Head of caudate nucleus (tissue), 42 donors: Measurements from ENCODE around the gene SEL1L.
A peak's percentile ranks its signal among the peaks of the same experiment; 100 is the strongest.

Source experiments
- DNase-seq, 42 donors: peaks; one replicate each; pipeline versions ENCODE4 v3.0.0 to v3.0.0-alpha.2; 2020 to 2021; ENCODE audit warnings: mixed read lengths in 7 of 42
- intact Hi-C: fragments of 100-400 bp; cut with DNase I; formaldehyde crosslinking; loops from one replicate; pipeline ENCODE4 v1.15.0; 2022

The SEL1L gene

DNA sequence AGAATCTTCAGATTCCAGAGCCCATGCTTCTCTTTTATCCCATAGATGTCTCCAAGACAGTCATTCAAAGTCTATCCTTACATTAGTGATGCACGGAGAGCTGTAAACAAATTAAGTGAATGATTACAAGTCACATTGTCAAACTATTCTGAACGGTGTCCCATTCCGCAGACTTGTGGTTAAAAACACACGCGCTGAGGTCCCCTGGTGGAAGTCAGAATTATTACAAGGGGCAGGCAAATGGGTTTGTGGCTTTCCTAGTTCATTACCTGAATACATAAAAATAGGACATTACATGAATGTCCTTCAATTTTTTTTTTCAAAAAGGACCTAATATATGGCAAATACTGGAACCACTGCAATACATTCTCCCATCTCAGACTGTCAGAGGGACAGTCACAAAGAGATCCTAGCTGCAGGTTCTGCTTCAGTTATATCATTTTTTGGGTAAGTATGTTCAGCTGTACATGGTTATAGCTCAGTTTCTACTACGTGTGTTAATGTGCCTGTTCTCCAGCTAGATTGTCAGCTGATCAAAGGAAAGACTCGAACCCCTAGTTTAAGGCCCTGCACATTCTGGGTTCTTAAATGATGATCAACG, 80.4 kb downstream of the SEL1L start:
- peak in 40 of 42 donors; percentile 39 to 88 (median 69) for DNase-seq
- intact Hi-C loops, result loop anchor here (2.0 kb wide), 1 partner anchor 184 kb away; no protein-coding TSS in a partner anchor

DNA sequence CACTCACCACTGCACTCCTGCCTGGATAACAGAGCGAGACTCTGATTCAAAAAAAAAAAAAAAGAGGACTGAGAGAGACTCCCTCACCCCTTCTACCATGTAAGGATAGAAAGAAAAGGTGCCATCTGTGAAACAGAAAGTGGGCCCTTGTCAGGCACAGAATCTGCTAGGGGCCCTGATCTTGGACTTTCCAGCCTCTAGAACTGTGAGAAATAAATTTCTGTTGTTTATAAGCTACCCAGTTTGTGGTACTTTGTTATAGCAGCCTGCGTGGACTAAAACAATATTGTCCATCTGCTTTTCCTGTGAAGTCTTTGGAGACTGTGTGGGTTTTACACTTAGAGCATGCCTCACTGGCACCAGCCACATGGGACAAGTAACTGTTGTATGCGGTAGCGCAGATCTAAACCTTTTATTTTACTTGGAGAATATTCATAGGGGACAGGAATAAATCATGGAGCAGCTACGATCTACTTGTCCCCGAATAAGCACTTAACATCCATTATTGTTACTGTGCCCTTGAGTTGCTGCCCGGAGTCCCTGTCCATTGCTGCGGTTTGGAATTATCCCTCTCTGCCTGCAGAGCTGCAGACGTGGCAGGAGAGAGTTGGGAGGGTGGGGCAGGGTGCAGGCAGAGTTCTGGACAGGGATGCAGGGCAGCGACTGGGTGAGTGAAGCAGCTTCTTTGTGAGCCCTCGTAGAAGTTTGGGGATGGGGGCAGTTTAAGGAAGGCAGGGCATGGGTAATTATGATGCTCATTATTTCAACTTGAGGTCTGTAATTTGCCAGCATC, 81.1 kb downstream of the SEL1L start:
- no peak for DNase-seq
- intact Hi-C loops, result loop anchor here (2.0 kb wide), 1 partner anchor 184 kb away; no protein-coding TSS in a partner anchor

DNA sequence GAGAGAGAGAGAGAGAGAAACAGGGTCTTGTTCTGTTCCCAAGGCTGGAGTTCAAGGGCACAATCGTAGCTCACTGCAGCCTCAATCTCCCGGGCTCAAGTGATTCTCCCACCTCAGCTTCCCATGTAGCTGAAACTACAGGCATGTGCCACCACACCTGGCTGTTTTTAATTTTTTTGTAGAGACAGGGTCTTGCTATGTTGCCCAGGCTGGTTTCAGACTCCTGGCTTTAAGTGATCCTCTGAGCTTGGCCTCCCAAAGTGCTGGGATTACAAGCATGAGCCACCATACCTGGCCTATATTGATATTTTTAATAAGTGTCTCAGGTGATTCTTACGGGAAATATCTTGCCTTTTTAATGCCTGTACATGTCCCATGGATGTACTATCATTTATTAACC, 82.7 kb downstream of the SEL1L start:
- intact Hi-C loops, result no loop called here

DNA sequence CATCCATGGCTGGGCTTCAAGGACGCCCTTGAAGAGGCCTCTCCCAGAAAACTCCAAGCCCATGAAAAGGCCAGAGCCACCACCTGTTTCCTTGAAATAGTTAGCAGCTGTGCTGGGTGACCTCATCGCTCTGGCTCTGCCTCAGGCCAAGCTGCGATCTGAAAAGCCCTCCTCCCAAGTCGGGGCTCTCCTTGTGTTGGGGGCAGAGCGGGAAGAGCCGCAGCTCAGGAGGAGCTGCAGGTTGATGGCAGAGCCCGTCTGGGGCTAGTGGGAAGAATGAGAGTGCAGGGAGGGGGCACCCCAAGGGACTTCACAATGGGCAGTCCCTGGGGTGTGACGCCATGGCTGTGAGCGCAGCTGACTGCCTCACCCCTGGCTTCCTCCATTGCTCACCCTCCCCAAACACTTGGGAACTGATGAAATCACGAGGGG, 83.5 kb downstream of the SEL1L start:
- intact Hi-C loops, result no loop called here
- no peak for DNase-seq

More for the DNA sequence above, 82.7 kb downstream of the SEL1L start:
- DNase-seq, result no peak

DNA sequence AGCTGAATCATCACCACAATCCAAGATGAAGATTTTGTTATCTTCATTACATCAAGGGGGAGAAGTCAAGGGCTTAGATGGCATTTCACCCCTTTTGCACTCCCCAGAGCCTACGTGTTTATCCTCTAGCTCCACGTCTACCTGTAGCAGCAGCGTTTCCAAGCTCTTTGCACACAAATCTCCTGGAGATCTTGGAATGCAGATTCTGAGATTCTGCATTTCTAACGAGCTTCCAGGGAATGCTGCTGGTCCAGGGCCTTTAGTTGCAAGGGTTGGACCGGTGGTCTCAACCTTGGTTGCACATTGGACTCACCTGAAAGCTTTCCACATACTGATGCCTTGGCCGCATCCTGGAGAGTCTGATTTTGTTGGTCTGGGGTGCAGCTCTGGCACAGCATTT, 84.1 kb downstream of the SEL1L start:
- intact Hi-C loops, result no loop called here
- no peak for DNase-seq

DNA sequence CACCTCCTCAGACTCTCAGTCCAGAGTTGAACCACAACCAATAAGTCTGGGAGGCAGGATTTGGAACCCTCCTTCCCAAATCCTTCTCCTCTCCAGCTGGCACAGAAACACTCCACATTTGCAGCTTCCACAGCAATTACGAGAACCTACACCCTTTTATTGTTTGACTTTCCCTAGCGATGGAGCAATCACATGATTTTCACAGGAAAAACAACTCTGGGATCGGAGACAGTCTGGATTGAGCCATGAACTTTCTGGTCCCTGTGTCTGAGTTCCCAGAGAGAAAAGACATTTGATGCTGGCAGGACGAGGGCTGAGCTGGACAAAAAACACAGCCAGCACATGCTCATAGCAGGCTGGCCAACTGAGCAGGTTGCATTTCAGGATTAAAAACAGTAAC, 84.5 kb downstream of the SEL1L start:
- intact Hi-C loops, result no loop called here
- DNase-seq, result no peak

DNA sequence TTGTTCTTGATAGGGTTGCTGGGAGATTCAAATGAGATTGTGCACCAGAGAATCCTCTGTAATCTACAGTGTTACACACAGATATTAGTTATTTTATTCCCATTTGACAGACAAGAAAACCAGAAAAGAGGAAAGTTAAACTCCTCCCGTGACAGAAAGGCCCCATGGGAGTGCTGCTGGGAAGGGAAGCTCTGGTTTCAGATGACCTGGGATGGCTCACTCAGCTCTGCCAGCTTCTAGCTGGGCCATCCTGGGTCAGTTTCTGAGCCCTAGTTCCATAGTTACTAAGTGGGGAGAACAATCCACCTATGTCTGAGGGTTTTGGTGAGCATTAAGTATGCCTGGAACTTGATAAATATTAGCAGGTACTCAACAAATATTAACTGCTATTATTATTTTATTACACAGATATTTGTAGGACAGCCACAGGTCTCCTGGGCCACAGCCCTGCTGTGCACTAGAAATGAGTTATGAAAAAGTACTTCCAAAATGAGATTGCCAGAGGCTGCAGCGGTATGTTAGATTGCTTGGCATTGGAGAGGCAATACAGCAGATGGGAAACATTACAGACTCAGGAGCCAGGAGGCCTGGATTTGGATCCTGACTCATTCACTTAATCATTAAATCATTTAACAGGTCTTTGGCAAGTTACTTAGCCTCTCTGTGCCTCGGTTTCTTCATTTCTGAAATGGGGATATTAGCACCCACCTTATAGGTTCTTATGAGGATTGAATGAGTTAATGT, 86.5 kb downstream of the SEL1L start:
- no peak for DNase-seq
- intact Hi-C loops, result no loop called here

DNA sequence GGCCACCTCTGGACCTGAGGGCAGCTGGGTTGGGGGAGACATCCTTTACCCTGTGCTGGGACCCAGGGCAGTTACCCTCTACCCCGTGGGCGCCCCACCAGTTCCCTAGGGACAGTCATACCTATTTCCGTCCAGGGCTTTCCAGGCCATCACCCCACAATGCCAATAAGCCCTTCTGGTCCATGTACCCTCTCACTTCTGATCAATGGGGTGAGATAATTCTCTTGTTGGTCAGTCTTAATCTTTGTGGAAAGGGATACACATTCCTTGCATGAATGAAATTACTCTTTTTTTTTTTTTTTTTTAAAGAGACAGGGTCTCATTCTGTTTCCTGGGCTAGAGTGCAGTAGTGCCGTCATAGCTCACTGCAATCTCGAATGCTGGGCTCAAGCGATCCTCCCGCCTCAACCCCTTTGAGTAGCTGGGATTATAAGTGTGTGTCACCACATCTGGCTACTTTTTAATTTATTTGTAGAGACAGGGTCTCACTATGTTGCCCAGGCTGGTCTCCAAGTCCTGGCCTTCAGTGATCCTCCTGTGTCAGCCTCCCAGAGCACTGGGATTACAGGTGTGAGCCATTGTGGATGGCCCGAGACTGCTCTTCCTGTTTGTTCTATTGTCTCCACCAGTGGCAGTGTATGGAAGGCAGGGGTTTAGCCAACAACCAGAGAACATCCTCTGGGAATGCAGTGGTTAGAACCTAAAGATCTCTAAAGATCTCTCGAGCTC, 87.2 kb downstream of the SEL1L start:
- DNase-seq, result no peak
- intact Hi-C loops, result no loop called here

DNA sequence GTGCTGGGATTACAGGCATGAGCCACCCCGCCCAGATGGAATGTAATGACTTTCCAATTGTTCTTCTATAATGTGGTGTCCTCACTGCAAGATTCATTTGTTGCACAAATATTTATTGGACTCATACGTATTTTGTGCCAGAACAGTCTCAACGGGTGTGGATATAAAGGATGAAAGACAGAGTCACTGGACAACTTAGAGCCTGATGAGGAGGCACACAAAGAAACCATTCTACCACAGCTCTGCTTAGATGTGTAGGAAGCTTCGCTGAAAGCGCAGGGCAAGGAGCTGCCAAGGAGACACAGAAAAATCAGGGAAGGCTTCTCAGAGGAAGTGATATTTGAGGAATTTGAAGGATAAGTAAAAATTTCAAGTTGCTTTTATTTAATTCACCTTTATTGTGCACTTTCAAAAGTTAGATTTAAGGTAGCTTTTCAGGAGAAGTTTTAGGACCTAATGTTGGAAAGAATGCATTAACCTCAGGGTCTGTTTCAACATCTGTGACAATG, 92.0 kb downstream of the SEL1L start:
- DNase-seq, result no peak
- intact Hi-C loops, result no loop called here

DNA sequence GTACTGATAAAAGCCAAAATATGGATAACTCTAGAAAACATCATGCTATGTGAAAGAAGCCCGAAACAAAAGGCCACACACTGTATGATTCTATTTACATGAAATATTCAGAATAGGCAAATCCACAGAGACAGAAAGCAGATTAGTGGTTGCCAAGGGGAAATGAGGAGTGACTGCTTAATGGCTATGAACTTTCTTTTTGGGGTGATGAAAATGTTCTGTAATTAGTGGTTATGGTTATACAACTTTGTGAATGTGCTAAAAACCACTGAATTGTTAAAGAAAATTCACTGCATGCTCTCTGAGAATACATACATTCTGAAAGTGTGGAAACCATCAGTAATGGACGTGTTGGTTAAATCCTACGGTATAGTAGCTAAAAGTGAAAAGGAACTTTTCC, 93.6 kb downstream of the SEL1L start:
- intact Hi-C loops, result no loop called here
- no peak for DNase-seq

DNA sequence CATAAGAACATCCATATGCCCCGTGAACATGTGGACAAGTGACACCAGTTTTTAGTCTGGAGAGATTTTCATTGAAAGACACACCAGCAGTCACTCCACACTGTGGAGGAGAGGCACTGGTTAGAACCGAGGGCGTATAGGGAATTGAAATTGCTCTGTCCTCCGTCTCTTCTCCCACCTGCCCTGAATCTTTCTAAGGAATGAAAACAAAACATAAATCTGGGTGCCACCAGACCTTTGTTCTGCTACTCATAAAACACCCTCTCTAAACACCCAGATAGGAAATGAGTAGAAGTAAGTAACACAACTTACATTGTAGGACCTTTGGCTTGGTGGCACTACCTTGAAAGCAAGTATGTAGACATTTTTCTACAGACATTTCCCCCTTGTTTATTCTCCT, 96.4 kb downstream of the SEL1L start:
- DNase-seq, result no peak
- intact Hi-C loops, result no loop called here

DNA sequence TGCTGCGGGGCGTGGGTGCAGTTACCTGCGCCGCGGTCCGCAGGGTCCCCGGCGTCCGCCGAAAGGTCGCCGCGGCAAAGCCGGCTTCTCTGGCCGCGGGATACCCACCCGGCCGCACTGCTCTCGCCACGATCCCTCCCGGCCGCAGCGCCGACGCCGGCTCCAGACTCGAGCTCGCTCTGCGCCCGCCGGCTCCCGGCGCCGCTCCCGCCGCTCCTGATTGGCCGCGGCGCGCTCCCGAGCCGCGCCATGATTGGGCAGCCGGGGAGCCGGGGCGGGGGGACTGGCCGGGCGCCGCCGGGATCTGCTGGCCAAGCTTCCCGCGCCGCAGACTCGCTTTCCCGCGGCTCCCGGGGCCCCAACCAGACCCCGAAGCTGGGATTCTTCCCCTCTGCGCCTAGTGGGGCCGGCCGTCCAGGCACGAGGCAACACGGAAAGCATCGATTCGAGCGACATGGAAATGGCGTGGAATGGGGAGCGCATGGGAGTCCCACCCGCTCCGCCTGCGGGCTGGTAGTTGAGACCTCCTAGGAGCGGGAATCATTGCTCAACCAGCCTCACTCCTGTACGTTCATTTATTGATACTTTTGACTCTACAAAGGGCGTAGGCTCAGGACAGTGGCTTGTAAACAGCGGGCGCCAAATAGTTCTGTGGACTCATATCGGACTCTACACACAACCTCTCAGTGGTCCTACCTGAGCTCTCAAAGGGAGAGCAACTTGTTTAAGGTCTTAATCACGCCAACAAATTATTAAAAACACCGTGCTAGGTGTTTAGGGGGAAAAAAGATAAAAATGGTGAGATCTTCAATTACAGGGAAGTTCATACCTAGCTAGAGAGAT, 97.1 kb downstream of the SEL1L start:
- DNase-seq, result peak; percentile 28 to 90 (median 78)
- intact Hi-C loops, result no loop called here

DNA sequence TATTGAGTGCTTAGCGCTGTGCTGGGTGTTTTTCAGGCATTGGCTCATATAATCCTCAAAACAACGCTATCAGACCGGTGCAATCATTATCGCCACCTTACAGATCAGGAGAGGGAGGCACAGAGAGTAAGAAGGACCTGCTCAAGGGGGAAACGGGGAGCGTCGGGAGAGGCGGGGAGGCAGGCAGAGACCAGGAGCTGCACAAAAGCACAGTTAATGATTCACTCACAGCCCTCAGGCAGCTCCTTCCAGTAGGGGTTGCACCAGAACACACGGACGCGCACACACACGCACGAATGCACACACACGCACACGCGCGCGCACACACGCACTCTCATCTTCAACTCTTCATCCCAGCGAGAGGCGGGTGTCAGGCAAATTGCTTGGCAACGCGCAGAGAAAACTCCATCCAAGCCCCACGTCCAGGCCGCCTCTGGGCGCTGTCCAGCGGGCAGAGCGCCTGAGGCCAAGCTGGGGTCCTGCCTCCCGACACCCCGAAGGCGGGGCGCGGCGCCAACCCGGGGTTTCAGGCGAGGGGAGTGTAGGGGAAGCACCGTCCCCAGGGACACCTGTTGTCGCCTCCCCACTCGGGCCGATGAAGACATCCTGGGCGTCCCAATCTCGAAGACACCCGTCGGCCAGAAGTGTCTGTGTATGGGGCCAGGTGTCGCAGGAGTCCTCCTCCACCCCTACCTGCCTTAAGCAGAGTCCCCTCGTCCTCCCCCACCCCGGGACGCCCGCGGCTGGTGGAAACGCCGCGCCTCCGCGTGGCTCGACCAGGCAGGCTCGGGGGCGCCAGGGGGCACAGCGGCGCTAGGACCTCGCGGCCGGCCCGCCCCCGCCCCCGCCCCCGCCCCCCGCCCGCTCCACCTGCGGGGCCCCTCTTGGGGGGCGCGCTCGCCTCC, 98.0 kb downstream of the SEL1L start:
- intact Hi-C loops, result no loop called here
- peak; percentile 41 to 85 (median 63) for DNase-seq

DNA sequence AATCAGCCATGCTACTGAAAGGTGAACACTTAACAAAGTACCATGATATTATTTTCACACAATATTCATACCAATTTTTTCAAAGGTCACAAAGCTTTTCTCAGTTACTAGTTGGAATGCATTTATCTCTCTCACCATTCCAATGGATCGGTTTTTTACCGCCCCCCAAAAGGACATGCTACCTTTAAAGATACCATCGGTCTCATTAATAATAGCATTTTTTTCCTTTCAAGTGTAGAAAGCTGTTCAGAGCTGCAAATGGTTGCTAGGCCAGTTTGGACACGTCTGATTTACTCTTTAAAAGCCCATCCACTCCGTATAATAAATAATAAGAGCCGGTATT, 98.6 kb downstream of the SEL1L start:
- DNase-seq, result no peak
- intact Hi-C loops, result no loop called here

DNA sequence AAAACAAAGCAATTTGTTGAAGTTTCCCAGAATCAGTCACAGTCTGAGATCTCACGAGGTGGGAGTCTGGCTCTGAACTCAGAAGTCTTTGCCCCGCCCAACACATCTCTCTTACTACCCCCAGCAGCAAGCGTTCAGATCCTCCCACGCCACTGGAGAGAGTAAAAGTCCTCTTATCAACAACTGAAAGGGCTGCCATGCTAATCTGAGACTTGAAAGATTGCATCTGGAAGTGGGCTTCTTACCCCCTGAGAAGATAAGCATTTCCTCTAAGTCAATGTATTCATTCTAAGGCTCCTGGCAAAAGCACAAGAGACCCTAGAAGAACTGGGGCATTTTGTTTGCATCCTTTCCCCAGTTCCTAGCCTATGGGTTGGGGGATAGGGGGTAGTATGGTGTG, 99.4 kb downstream of the SEL1L start:
- intact Hi-C loops, result no loop called here
- DNase-seq, result peak in 2 of 42 donors; percentile 24 to 32

DNA sequence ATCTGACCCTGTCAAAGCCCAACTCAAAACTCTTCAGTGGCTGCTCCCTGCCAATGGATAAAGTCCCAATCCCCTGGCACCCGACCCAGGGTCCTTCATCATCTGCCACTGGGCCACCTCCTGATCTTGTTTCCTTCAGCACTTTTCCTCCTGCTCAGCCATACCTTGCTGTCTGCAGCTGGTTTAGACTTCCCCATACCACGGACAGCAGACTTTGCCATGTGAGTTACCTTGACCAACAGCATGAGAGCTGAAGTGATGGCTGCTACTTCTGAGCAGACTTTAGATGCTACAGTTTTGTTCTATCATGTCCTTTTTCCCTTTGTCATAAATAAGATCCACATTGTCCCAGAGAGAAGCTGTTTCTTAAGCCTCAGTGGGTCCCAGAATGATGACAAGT, 100.3 kb downstream of the SEL1L start:
- intact Hi-C loops, result no loop called here
- no peak for DNase-seq

DNA sequence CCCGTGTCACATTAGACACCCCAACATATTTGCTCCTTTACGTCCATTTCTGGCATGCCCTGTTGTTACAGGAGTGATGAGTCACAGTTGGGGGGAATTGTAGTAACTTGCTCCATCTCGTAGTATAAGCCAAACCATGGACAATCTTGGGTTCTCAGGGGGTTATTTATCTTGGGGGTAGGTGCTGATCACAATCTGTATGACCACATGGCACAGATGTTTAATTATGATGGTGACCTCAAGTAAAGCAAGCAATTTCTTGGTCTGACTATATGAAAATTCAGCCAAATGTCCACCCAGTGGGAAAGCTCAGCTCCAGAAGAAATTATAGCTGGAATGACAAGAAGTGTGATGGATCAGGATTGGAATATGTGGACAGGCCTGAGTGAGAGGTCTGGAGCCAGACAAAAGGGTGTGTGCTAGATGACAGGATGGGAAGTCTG, 101.4 kb downstream of the SEL1L start:
- intact Hi-C loops, result no loop called here
- no peak for DNase-seq
